ENCODE results near the gene RNF167.
A peak's percentile ranks its signal among the peaks of the same experiment; 100 is the strongest.

Gene RNF167

DNA sequence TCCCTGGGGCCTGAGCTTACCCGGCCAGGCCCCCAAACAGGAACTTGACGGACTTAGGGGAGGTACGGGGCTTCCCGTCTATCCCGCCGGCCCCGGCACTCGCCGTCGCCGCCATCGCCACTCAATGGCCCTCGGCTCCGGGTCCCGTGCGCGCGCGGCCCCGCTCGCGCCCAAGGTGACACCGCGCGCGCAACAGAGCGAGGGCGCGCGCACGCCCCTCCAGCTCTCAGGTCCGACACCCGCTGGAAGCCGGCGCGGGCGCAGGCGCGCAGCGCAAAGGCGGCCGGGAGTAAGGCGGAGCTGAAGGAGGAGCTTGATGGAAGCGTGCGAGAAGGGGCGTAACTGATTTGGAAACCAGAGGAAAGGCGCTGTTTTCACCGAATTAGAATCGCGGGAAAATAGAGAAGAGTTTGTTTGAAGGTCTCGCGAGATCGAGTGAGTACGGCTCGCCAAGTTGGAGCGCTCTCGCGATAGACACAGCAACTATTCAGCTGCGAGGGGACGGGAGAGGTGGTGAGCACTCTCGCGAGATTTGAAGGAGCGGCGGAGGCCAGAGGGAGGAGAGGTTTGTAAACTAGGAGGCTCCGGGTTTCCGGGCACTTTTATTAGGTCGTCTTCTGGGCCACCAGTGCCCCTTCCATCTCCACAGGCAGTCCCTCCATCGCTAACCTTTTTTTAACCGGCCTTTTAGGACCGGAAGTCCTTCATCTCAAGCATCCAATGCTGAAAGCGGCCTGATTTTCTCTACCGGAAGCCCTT, at the start of gene RNF167, which contains the start of gene SLC25A11:
RNF167 (plus strand) TSS at position 473 of the 759 bp plus-strand sequence. CDS start 642 bp downstream, outside the sequence.
SLC25A11 (minus strand) TSS at position 251 of the 759 bp plus-strand sequence; CDS start at position 115, 136 bp downstream.
- H3K27me3 ChIP-seq (ENCODE audit: insufficient read depth, low read length), result no peaks in the 10 kb centered on the region
- peaks cover 42% of the 10 kb centered on the region for H3K4me1 ChIP-seq (ENCODE audit: control insufficient read depth, insufficient read depth, low read length, unreplicated experiment)
- peak within 1 kb of the TSS; percentile 89 for H3K27ac ChIP-seq (ENCODE audit: low read depth, low read length)
- no peaks in the 10 kb centered on the region for H3K36me3 ChIP-seq (ENCODE audit: insufficient read depth, low read length)
- H3K4me3 ChIP-seq (ENCODE audit: low read depth, low read length), result peak within 1 kb of the TSS; percentile 87
- peaks cover 58% of the 10 kb centered on the region for H3K79me2 ChIP-seq (ENCODE audit: control insufficient read depth, insufficient read depth, low read length, unreplicated experiment)
- peak within 1 kb of the TSS; percentile 82 for H2AFZ ChIP-seq (ENCODE audit: low read length, unreplicated experiment)

DNA sequence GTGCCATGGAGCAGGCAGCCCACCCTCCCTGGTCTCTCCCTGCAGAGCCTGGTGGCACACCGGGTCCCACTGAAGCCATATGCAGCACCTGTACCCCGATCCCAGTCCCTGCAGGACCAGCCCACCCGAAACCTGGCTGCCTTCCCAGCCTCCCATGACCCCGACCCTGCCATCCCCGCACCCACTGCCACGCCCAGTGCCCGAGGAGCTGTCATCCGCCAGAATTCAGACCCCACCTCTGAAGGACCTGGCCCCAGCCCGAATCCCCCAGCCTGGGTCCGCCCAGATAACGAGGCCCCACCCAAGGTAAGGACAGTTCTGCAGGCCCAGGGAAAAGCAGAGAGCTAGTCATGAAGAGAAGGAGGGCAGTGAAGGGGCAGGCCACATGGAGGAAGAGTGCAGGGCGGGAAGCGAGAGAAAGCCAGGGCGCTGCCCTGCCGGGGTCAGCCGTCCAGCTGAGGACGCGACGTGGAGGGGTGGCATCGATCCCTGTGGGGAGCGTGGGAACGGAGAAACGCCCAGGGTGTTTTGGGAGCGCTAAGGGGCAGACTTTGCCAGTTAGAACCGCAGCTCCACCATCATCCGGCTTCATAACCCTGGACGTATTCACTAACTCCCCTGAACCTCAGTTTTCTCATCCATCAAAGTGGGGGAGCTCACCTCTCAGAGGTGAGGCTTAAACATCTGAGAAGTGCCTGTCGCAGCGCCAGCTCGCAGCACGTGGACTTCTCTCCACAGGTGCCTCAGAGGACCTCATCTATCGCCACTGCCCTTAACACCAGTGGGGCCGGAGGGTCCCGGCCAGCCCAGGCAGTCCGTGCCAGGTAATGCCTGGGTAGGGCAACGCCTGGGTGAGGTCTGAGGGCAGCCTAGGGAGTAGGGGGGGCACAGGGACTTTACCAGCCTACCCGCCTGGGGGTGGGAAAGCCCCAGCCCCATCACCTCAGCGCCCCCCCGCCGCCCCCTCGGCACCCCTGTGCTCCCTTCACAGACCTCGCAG, 48.4 kb upstream of the RNF167 start:
- peaks cover 2% of the 10 kb centered on the region; the same call in 1 of the 2 replicates for H3K36me3 ChIP-seq (ENCODE audit: insufficient read depth, low read length)
- H3K4me1 ChIP-seq (ENCODE audit: control insufficient read depth, insufficient read depth, low read length, unreplicated experiment), result no peaks in the 10 kb centered on the region
- no peak overlapping the region for H3K4me3 ChIP-seq (ENCODE audit: low read depth, low read length)
- H3K27ac ChIP-seq (ENCODE audit: low read depth, low read length), result no peak overlapping the region
- H2AFZ ChIP-seq (ENCODE audit: low read length, unreplicated experiment), result no peak overlapping the region
- H3K79me2 ChIP-seq (ENCODE audit: control insufficient read depth, insufficient read depth, low read length, unreplicated experiment), result no peaks in the 10 kb centered on the region
- H3K27me3 ChIP-seq (ENCODE audit: insufficient read depth, low read length), result no peaks in the 10 kb centered on the region

DNA sequence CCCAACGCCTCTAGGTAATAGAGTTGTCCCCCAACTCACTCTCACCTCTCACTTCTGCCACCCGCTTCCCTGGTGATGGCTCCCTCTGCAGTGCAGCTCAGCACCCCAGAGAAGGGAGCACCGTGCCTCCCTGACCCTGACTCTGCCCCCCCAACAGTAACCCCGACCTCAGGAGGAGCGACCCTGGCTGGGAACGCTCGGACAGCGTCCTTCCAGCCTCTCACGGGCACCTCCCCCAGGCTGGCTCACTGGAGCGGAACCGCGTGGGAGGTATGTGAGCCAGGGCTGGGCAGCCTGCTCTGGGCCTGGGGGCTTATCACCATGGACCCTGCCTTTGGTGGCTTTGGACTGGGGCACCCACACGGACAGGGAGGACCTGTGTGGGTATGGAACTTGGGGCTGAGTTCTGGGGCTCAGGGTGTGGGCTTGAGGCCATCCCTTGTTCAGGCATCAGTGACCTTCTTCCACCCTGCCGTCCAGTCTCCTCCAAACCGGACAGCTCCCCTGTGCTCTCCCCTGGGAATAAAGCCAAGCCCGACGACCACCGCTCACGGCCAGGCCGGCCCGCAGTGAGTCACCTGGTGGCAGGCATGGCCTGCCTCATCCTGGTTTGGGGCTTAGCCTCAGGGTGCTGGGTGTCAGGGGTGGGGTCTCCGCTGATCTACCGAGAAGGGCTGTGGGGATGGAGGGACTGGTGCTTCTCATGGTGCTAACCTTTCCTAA, 47.4 kb upstream of the RNF167 start:
- peaks cover 2% of the 10 kb centered on the region; the same call in 1 of the 2 replicates for H3K36me3 ChIP-seq (ENCODE audit: insufficient read depth, low read length)
- H3K27ac ChIP-seq (ENCODE audit: low read depth, low read length), result no peak overlapping the region
- no peak overlapping the region for H2AFZ ChIP-seq (ENCODE audit: low read length, unreplicated experiment)
- no peaks in the 10 kb centered on the region for H3K27me3 ChIP-seq (ENCODE audit: insufficient read depth, low read length)
- no peaks in the 10 kb centered on the region for H3K4me1 ChIP-seq (ENCODE audit: control insufficient read depth, insufficient read depth, low read length, unreplicated experiment)
- no peak overlapping the region for H3K4me3 ChIP-seq (ENCODE audit: low read depth, low read length)
- no peaks in the 10 kb centered on the region for H3K79me2 ChIP-seq (ENCODE audit: control insufficient read depth, insufficient read depth, low read length, unreplicated experiment)

DNA sequence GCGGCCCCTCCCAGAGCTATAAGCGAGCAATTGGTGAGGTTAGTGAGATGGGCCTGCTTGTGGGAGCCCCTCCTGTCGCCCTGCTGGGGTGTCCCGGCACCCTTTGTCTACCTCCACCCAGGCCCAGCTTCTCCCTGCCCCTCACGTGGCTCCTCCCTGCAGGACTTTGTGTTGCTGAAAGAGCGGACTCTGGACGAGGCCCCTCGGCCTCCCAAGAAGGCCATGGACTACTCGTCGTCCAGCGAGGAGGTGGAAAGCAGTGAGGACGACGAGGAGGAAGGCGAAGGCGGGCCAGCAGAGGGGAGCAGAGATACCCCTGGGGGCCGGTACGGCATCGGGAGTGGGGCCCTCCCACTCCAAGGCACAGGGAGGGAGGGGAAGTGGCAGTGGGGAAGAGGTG, 46.8 kb upstream of the RNF167 start:
- Histone ChIP-seq H3K27ac (ENCODE audit: low read depth, low read length) (no peak overlapping the region), H3K79me2 (ENCODE audit: control insufficient read depth, insufficient read depth, low read length, unreplicated experiment) (no peaks in the 10 kb centered on the region), H3K4me1 (ENCODE audit: control insufficient read depth, insufficient read depth, low read length, unreplicated experiment) (no peaks in the 10 kb centered on the region), H3K36me3 (ENCODE audit: insufficient read depth, low read length) (peaks cover 2% of the 10 kb centered on the region; the same call in 1 of the 2 replicates), H2AFZ (ENCODE audit: low read length, unreplicated experiment) (no peak overlapping the region), H3K4me3 (ENCODE audit: low read depth, low read length) (no peak overlapping the region), H3K27me3 (ENCODE audit: insufficient read depth, low read length) (no peaks in the 10 kb centered on the region)

DNA sequence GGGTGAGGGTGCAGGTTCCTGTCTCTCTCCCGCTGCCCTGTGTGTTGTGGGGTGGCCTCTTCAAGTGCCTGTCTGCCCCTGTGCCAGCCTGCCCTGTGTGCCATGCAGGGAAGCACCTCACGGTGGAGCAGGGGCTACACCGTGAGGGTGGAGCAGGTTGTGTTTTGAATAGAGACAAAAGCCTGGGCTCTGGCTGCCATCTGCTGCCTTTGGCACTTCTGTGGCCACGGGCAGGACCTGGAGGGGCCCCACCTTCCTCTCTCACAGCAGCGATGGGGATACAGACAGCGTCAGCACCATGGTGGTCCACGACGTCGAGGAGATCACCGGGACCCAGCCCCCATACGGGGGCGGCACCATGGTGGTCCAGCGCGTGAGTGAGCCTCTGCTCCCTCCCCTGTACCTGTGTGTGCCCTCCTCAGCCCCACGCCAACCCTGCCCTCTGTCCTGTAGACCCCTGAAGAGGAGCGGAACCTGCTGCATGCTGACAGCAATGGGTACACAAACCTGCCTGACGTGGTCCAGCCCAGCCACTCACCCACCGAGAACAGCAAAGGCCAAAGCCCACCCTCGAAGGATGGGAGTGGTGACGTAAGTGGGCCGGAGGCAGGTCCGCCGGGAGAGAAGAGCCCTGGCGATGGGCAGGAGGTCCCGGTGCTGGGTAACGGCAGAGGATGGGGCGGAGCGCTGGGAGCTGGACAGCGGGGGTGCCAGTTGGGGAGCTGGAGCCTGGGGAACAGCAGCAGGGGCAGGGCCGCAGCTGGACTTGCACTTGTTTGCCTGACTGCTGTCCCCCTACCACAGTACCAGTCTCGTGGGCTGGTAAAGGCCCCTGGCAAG, 46.1 kb upstream of the RNF167 start:
- Histone ChIP-seq H3K36me3 (ENCODE audit: insufficient read depth, low read length) (peaks cover 2% of the 10 kb centered on the region; the same call in 1 of the 2 replicates), H3K79me2 (ENCODE audit: control insufficient read depth, insufficient read depth, low read length, unreplicated experiment) (no peaks in the 10 kb centered on the region), H3K27ac (ENCODE audit: low read depth, low read length) (no peak overlapping the region), H3K4me1 (ENCODE audit: control insufficient read depth, insufficient read depth, low read length, unreplicated experiment) (no peaks in the 10 kb centered on the region), H3K27me3 (ENCODE audit: insufficient read depth, low read length) (no peaks in the 10 kb centered on the region), H3K4me3 (ENCODE audit: low read depth, low read length) (no peak overlapping the region), H2AFZ (ENCODE audit: low read length, unreplicated experiment) (no peak overlapping the region)

DNA sequence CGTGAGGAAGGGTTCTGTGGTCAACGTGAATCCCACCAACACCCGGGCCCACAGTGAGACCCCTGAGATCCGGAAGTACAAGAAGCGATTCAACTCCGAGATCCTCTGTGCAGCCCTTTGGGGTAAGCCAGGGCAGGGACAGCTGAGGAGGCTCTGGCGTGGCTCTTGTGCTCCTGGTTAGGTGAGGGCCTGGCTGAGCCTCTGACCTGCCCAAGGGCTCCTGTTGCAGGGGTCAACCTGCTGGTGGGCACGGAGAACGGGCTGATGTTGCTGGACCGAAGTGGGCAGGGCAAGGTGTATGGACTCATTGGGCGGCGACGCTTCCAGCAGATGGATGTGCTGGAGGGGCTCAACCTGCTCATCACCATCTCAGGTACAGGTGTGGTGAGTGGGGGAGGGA, 44.9 kb upstream of the RNF167 start:
- Histone ChIP-seq H2AFZ (ENCODE audit: low read length, unreplicated experiment) (no peak overlapping the region), H3K79me2 (ENCODE audit: control insufficient read depth, insufficient read depth, low read length, unreplicated experiment) (no peaks in the 10 kb centered on the region), H3K27ac (ENCODE audit: low read depth, low read length) (no peak overlapping the region), H3K4me3 (ENCODE audit: low read depth, low read length) (no peak overlapping the region), H3K27me3 (ENCODE audit: insufficient read depth, low read length) (no peaks in the 10 kb centered on the region), H3K36me3 (ENCODE audit: insufficient read depth, low read length) (peaks cover 2% of the 10 kb centered on the region; the same call in 1 of the 2 replicates), H3K4me1 (ENCODE audit: control insufficient read depth, insufficient read depth, low read length, unreplicated experiment) (no peaks in the 10 kb centered on the region)

DNA sequence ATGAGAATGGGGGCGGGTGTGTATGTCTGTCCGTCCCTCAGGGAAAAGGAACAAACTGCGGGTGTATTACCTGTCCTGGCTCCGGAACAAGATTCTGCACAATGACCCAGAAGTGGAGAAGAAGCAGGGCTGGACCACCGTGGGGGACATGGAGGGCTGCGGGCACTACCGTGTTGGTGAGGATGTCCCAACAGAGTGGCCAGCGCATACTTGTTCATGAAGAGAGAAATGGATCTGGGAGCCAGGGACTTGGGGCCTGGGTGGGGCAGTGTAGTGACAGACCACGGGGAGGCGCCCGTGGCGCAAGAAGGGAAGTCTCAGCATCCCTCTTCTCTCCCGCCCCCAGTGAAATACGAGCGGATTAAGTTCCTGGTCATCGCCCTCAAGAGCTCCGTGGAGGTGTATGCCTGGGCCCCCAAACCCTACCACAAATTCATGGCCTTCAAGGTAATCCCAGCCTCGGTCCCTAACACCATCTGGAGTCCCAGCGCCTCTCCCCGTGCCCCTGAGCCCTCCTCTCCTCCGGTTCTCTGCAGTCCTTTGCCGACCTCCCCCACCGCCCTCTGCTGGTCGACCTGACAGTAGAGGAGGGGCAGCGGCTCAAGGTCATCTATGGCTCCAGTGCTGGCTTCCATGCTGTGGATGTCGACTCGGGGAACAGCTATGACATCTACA, 44.3 kb upstream of the RNF167 start:
- no peak overlapping the region for H3K27ac ChIP-seq (ENCODE audit: low read depth, low read length)
- H3K27me3 ChIP-seq (ENCODE audit: insufficient read depth, low read length), result no peaks in the 10 kb centered on the region
- H3K4me1 ChIP-seq (ENCODE audit: control insufficient read depth, insufficient read depth, low read length, unreplicated experiment), result no peaks in the 10 kb centered on the region
- no peak overlapping the region for H2AFZ ChIP-seq (ENCODE audit: low read length, unreplicated experiment)
- no peak overlapping the region for H3K4me3 ChIP-seq (ENCODE audit: low read depth, low read length)
- no peaks in the 10 kb centered on the region for H3K79me2 ChIP-seq (ENCODE audit: control insufficient read depth, insufficient read depth, low read length, unreplicated experiment)
- peaks cover 2% of the 10 kb centered on the region; the same call in 1 of the 2 replicates for H3K36me3 ChIP-seq (ENCODE audit: insufficient read depth, low read length)

DNA sequence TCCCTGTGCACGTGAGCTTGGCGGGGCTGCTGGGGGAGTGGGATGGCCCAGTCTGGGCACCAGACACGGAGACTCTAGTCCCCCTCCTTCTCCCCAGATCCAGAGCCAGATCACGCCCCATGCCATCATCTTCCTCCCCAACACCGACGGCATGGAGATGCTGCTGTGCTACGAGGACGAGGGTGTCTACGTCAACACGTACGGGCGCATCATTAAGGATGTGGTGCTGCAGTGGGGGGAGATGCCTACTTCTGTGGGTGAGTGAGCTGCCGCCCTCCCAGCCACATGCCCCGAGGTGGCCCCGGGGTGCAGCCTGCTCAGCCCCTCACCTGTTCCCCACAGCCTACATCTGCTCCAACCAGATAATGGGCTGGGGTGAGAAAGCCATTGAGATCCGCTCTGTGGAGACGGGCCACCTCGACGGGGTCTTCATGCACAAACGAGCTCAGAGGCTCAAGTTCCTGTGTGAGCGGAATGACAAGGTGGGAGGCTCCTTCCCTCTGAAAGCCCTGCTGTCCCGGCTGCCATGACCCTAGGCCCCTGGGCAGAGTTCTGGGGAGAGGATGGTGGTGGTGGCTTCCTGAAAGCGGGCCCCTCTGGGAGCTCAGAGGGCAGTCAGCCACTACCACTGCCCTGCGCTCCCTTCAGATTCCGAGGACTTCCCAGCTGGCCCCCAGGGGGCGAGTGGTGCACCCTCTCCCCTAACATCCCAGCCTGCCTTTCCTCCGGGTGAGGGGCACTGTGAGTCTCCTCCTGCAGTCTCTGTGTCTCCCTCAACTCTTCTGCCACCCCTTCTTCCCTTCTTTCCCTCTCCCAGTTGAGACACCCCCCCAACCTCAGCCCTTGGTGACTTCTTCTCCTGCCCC, 43.5 kb upstream of the RNF167 start:
- Histone ChIP-seq H3K27ac (ENCODE audit: low read depth, low read length) (no peak overlapping the region), H3K36me3 (ENCODE audit: insufficient read depth, low read length) (peaks cover 7% of the 10 kb centered on the region; the same call in 1 of the 2 replicates)

More for the DNA sequence above, 43.5 kb upstream of the RNF167 start:
- Histone ChIP-seq H3K79me2 (ENCODE audit: control insufficient read depth, insufficient read depth, low read length, unreplicated experiment) (no peaks in the 10 kb centered on the region), H3K4me3 (ENCODE audit: low read depth, low read length) (no peak overlapping the region), H3K27me3 (ENCODE audit: insufficient read depth, low read length) (no peaks in the 10 kb centered on the region), H2AFZ (ENCODE audit: low read length, unreplicated experiment) (no peak overlapping the region), H3K4me1 (ENCODE audit: control insufficient read depth, insufficient read depth, low read length, unreplicated experiment) (no peaks in the 10 kb centered on the region)

Data from ACC112 (cell line).